A549 treated with Hydrocortisone at 1 μM for 4 hours (cell line): ENCODE data around the gene GNMT. TPM values are rescaled to one million over a fixed set of nuclear protein-coding genes. Genes with fewer than 3 reads are reported as not detected.

Experiments
- total RNA-seq: library from RNA; stranded (reverse); fragments of 200-300 nt; extraction: Qiagen RNA extraction; gene quantifications from 5 replicates; pipeline ENCODE4 v1.2.3, GENCODE V29; 2022

GNMT gene
- 0.13 to 0.31 TPM (median 0.21 TPM) in 3 of 5 replicates, not detected in the others for total RNA-seq

GRCh38 chr6:42960243-42961019 lies at the start of gene GNMT:
TSS of gene GNMT (plus strand) at chr6:42960754. CDS start at chr6:42960768, 14 bp downstream.

GRCh38 chr6:42915732-42916131 lies 44.8 kb upstream of the GNMT start, which contains the start of gene PTCRA:
TSS of gene PTCRA (plus strand) at chr6:42916053. CDS start at chr6:42916070, 17 bp downstream.

GRCh38 chr6:42928986-42929820 lies 31.4 kb upstream of the GNMT start, which contains the start of gene CNPY3:
TSS of gene CNPY3 (plus strand) at chr6:42929480. CDS start at chr6:42929571, 91 bp downstream.

GRCh38 chr6:42978839-42979522 lies 18.4 kb downstream of the GNMT start, which contains the start of gene PEX6:
TSS of gene PEX6 (minus strand) at chr6:42979181. CDS start at chr6:42979150, 31 bp downstream.

GRCh38 chr6:42984001-42984923 lies 23.7 kb downstream of the GNMT start, which contains the start of gene PPP2R5D:
TSS of gene PPP2R5D (plus strand) at chr6:42984570. CDS start at chr6:42984678, 108 bp downstream.

Other genes with a start within 250 kb of the GNMT start
- not detected in 5 replicates for gene PRPH2, start 238.2 kb upstream of the GNMT start, total RNA-seq
- gene TBCC, start 214.7 kb upstream of the GNMT start, total RNA-seq = 16.1 to 17.2 TPM (median 16.9 TPM) in 5 replicates
- 2.2 to 3.5 TPM (median 3.1 TPM) in 5 replicates for gene BICRAL, start 178.7 kb upstream of the GNMT start, total RNA-seq
- 61.3 to 99.1 TPM (median 63.8 TPM) in 5 replicates for gene RPL7L1, start 81.1 kb upstream of the GNMT start, total RNA-seq
- gene PTCRA, start 44.7 kb upstream of the GNMT start, total RNA-seq = not detected in 5 replicates
- gene CNPY3, start 31.3 kb upstream of the GNMT start, total RNA-seq = 36.4 to 43.0 TPM (median 40.4 TPM) in 5 replicates
- 7.8 to 9.7 TPM (median 9.0 TPM) in 5 replicates for gene PEX6, start 18.4 kb downstream of the GNMT start, total RNA-seq
- 23.1 to 33.3 TPM (median 25.7 TPM) in 5 replicates for gene PPP2R5D, start 23.8 kb downstream of the GNMT start, total RNA-seq
- gene MEA1, start 53.2 kb downstream of the GNMT start, total RNA-seq = 87.9 to 98.7 TPM (median 90.9 TPM) in 5 replicates
- 27.1 to 27.9 TPM (median 27.6 TPM) in 5 replicates for gene KLHDC3, start 53.5 kb downstream of the GNMT start, total RNA-seq
- gene RRP36, start 60.9 kb downstream of the GNMT start, total RNA-seq = 65.6 to 79.1 TPM (median 68.6 TPM) in 5 replicates
- gene CUL7, start 93.1 kb downstream of the GNMT start, total RNA-seq = 6.5 to 8.8 TPM (median 7.8 TPM) in 5 replicates
- gene MRPL2, start 98.7 kb downstream of the GNMT start, total RNA-seq = 52.9 to 63.2 TPM (median 55.8 TPM) in 5 replicates
- gene KLC4, start 98.9 kb downstream of the GNMT start, total RNA-seq = 6.3 to 8.2 TPM (median 6.7 TPM) in 5 replicates
- gene PTK7, start 115.6 kb downstream of the GNMT start, total RNA-seq = 3.9 to 5.1 TPM (median 4.6 TPM) in 5 replicates
- 13.9 to 17.0 TPM (median 15.7 TPM) in 5 replicates for gene SRF, start 210.5 kb downstream of the GNMT start, total RNA-seq
- 7.7 to 9.5 TPM (median 8.8 TPM) in 5 replicates for gene CUL9, start 221.4 kb downstream of the GNMT start, total RNA-seq